CD8-positive, alpha-beta memory T cell (primary cell): ENCODE results near the gene HBS1L. TPM values are rescaled to one million over a fixed set of nuclear protein-coding genes. Genes with fewer than 3 reads are reported as not detected.

Source experiments
- CTCF ChIA-PET: fragments of 350-600 bp; sonication (Branson Sonifier 250); formaldehyde crosslinking; loops from one replicate; lab custom pipeline; 2021; ENCODE audit warnings: antibody characterized with exemption; lab: Charles Lee
- POLR2A ChIA-PET: fragments of 350-600 bp; sonication (Branson Sonifier 250); formaldehyde crosslinking; loops from one replicate; lab custom pipeline; 2021; ENCODE audit warnings: antibody characterized with exemption; lab: Charles Lee
- DNase-seq, 5 donors: peaks; one replicate each; pipeline versions ENCODE4 v3.0.0 to v3.0.0-alpha.2; 2020 to 2022; ENCODE audit warnings: mixed read lengths in 1 of 5
- H3K27ac ChIP-seq: one replicate; pipeline ENCODE4 v1.7.0; 2013; ENCODE audit warnings: low read depth, mild to moderate bottlenecking, low read length, moderate library complexity
- H3K27me3 ChIP-seq: 2 replicates; pipeline ENCODE4 v1.7.0; 2013; ENCODE audit warnings: low read length, mild to moderate bottlenecking; ENCODE audit not compliant: insufficient read depth, poor library complexity, severe bottlenecking
- H3K36me3 ChIP-seq: 2 replicates; pipeline ENCODE4 v1.7.0; 2013; ENCODE audit warnings: mild to moderate bottlenecking, low read length, moderate library complexity; ENCODE audit not compliant: insufficient read depth
- H3K4me1 ChIP-seq: 2 replicates; pipeline ENCODE4 v1.7.0; 2013; ENCODE audit warnings: mild to moderate bottlenecking, low read length, moderate library complexity; ENCODE audit not compliant: insufficient read depth
- H3K4me3 ChIP-seq: 2 replicates; pipeline ENCODE4 v1.7.0; 2013; ENCODE audit warnings: mild to moderate bottlenecking, low read length
- H3K9me3 ChIP-seq: 2 replicates; pipeline ENCODE4 v1.7.0; 2013; ENCODE audit warnings: mild to moderate bottlenecking, low read length
- H3K27ac Mint-ChIP-seq, 8 donors: one replicate each; pipeline ENCODE4 v1.8.0; 2020 to 2021; ENCODE audit warnings: mixed read lengths in 8 of 8, mild to moderate bottlenecking in 6 of 8, inconsistent platforms in 3 of 8, moderate library complexity in 3 of 8
- H3K27me3 Mint-ChIP-seq, 2 donors: one replicate each; pipeline ENCODE4 v1.8.0; 2020 to 2021; ENCODE audit warnings: mixed read lengths in 2 of 2, mild to moderate bottlenecking in 1 of 2, moderate library complexity in 1 of 2
- H3K36me3 Mint-ChIP-seq, 3 donors: one replicate each; pipeline ENCODE4 v1.8.0; 2020 to 2021; ENCODE audit warnings: mixed read lengths in 3 of 3, inconsistent platforms in 1 of 3, mild to moderate bottlenecking in 1 of 3
- H3K4me1 Mint-ChIP-seq, 3 donors: one replicate each; pipeline ENCODE4 v1.8.0; 2020 to 2021; ENCODE audit warnings: mixed read lengths in 3 of 3, inconsistent platforms in 1 of 3, mild to moderate bottlenecking in 1 of 3
- H3K4me3 Mint-ChIP-seq, 7 donors: one replicate each; pipeline ENCODE4 v1.8.0; 2020 to 2021; ENCODE audit warnings: mixed read lengths in 7 of 7, mild to moderate bottlenecking in 6 of 7, moderate library complexity in 4 of 7, inconsistent platforms in 2 of 7
- H3K9me3 Mint-ChIP-seq, 5 donors: one replicate each; pipeline ENCODE4 v1.8.0; 2020 to 2022; ENCODE audit warnings: mixed read lengths in 5 of 5, mild to moderate bottlenecking in 3 of 5, moderate library complexity in 2 of 5, inconsistent platforms in 1 of 5
- polyA plus RNA-seq: library from polyadenylated mRNA; unstranded; fragments of 300-500 nt; fragmentation: Illumina TruSeq; gene quantifications from one replicate; pipeline ENCODE4 v1.2.3, GENCODE V29; 2021
- total RNA-seq, 2 experiments: library from RNA; stranded (reverse); gene quantifications; one replicate each; pipeline ENCODE4 v1.2.3, GENCODE V29; 2021

HBS1L gene
- total RNA-seq = 100 to 1,000 TPM; 145 to 147 TPM
- 45.6 TPM for polyA plus RNA-seq

GRCh38 chr6:135054569-135055498 lies at the start of gene HBS1L:
HBS1L (minus strand) TSS chr6:135054822; CDS start chr6:135054691, 131 bp downstream.
- Mint-ChIP-seq H3K4me1 (peaks cover 38 to 48% (median 48%) of the 10 kb centered on the region in 3 donors), H3K27me3 (peaks cover 1 to 8% of the 10 kb centered on the region in 2 donors)

GRCh38 chr6:135104199-135104598 lies 49.6 kb upstream of the HBS1L start:
- Histone ChIP-seq H3K4me1 (peaks cover 37% of the 10 kb centered on the region), H3K27ac (no peak overlapping the region), H3K9me3 (no peaks in the 10 kb centered on the region), H3K36me3 (no peaks in the 10 kb centered on the region), H3K27me3 (no peaks in the 10 kb centered on the region), H3K4me3 (no peak overlapping the region)
- Mint-ChIP-seq H3K9me3 (no peaks in the 10 kb centered on the region), H3K36me3 (no peaks in the 10 kb centered on the region), H3K4me1 (peaks cover 35 to 50% (median 36%) of the 10 kb centered on the region in 3 donors), H3K4me3 (peak overlapping the region in 1 of 7 donors; percentile 77), H3K27ac (peak overlapping the region in 7 of 8 donors; percentile 21 to 91 (median 86)), H3K27me3 (no peaks in the 10 kb centered on the region)
- DNase-seq = no peak
- ChIA-PET CTCF (no interaction called here), POLR2A (interaction anchor here (1.6 kb wide), 1 partner anchor 50 kb away, joined by 7 read pairs; the partner anchor contains the start of gene HBS1L)

More at GRCh38 chr6:135054569-135055498, at the start of gene HBS1L:
- H3K27ac Mint-ChIP-seq = peak within 1 kb of the TSS; percentile 98 to 99 (median 99)
- Histone ChIP-seq H3K36me3 (peaks cover 3% of the 10 kb centered on the region), H3K27ac (peak within 1 kb of the TSS; percentile 91), H3K9me3 (no peaks in the 10 kb centered on the region), H3K4me3 (peak within 1 kb of the TSS; percentile 93), H3K27me3 (no peaks in the 10 kb centered on the region), H3K4me1 (peaks cover 44% of the 10 kb centered on the region)
- DNase-seq = peak; percentile 90 to 98 (median 96)
- no peaks in the 10 kb centered on the region for H3K9me3 Mint-ChIP-seq
- ChIA-PET CTCF (interaction anchor here (0.7 to 2.1 kb wide), 13 partner anchors 9 to 385 kb away, joined by 3 to 10 read pairs (median 3); no protein-coding TSS in a partner anchor), POLR2A (interaction anchor here (0.8 to 1.8 kb wide), 9 partner anchors 10 to 1235 kb away, joined by 3 to 7 read pairs (median 4); partner anchors contain the start of genes BCLAF1 and MYB)
- peaks cover 0 to 20% (median 4%) of the 10 kb centered on the region in 3 donors for H3K36me3 Mint-ChIP-seq
- peak within 1 kb of the TSS; percentile 97 to 100 (median 99) for H3K4me3 Mint-ChIP-seq

DNA sequence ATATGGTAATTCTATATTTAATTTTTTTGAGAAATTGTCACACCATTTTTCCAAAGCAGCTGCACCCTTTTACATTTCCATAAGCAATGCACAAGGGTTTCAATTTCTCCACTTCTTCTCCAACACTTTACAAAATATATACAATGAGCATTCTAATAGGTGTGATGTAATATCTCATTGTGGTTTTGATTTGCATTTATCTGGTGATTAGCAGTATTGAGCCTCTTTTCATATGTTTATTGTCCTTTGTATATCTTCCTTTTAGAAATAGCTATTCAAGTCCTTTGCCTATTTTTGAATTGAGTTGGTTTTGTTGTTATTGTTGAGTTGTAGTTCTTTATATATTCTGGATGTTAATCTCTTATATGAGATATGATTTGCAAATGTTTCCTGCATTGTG lies 47.6 kb upstream of the HBS1L start:
- CTCF ChIA-PET = interaction anchor here (1.2 to 1.9 kb wide), 6 partner anchors 8 to 82 kb away, joined by 3 to 5 read pairs (median 4); partner anchors contain the start of gene HBS1L
- no peaks in the 10 kb centered on the region for H3K9me3 ChIP-seq
- H3K27ac Mint-ChIP-seq = peak overlapping the region in 4 of 8 donors; percentile 7 to 88 (median 79)
- no peaks in the 10 kb centered on the region for H3K36me3 Mint-ChIP-seq
- H3K4me3 Mint-ChIP-seq = no peak overlapping the region
- H3K4me1 Mint-ChIP-seq = peaks cover 35 to 50% (median 36%) of the 10 kb centered on the region in 3 donors
- no peak for DNase-seq
- H3K27me3 Mint-ChIP-seq = no peaks in the 10 kb centered on the region
- no peak overlapping the region for H3K27ac ChIP-seq
- no peaks in the 10 kb centered on the region for H3K36me3 ChIP-seq
- H3K9me3 Mint-ChIP-seq = no peaks in the 10 kb centered on the region
- H3K4me1 ChIP-seq = peaks cover 37% of the 10 kb centered on the region
- POLR2A ChIA-PET = interaction anchor here (1.1 kb wide), 1 partner anchor 27 kb away, joined by 7 read pairs; no protein-coding TSS in a partner anchor
- H3K4me3 ChIP-seq = no peak overlapping the region
- H3K27me3 ChIP-seq = no peaks in the 10 kb centered on the region

DNA sequence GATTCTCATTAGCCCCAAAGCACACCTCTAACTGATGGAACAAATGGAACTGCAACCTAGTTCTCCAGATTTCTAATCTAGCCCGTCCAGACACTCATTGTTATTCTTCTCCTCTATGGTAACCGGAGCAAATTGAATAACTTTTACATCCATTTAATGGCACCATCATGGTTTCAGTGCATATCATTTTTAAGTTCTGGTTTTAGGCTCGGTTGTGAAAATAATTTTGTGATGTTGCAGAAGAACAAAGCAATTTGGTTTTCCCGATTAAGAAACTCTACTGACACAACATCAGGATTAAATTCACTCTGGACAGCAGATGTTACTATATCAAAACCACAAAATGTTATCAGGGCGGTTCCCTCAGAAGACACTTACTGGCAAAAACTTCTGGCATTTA lies 42.5 kb upstream of the HBS1L start:
- Mint-ChIP-seq H3K9me3 (no peaks in the 10 kb centered on the region), H3K4me1 (peaks cover 28 to 43% (median 31%) of the 10 kb centered on the region in 3 donors), H3K27ac (no peak overlapping the region), H3K27me3 (no peaks in the 10 kb centered on the region), H3K4me3 (no peak overlapping the region), H3K36me3 (no peaks in the 10 kb centered on the region)
- H3K4me3 ChIP-seq = no peak overlapping the region
- no peaks in the 10 kb centered on the region for H3K36me3 ChIP-seq
- H3K27me3 ChIP-seq = no peaks in the 10 kb centered on the region
- no peak overlapping the region for H3K27ac ChIP-seq
- H3K4me1 ChIP-seq = peaks cover 33% of the 10 kb centered on the region
- H3K9me3 ChIP-seq = no peaks in the 10 kb centered on the region
- ChIA-PET POLR2A (no interaction called here), CTCF (no interaction called here)
- no peak for DNase-seq

DNA sequence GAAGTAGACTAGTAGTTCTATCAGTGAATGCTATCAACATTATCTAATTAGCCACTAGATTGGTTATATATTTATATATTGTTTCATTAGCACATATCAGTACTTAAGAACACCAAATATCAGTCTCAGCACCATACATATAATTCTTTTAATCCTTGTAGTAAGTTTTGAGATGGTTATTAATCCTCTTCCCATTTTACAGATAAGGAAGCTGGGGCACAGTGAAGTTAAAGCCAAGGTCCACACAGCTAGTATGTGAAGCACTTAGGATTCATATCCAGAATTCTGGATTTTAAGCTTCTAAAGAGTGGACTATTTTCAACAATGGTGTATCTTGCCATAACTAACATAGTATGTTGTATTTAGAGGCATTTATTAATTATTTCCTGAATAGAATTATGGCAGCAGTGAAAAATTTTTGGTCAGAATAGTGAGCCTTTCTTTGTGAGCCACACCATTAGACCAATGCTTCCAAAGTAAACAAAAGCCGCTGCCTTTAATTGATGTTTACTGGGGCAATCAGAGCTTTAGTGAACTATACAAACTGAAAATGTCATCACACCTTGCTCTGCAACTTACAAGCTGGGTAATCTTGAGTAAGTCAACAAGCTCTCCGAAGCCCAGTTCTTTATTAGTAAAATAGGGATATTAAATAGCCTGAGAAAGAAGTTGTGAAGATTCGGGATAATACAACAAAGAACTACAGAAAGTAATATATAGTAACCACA lies 41.9 kb upstream of the HBS1L start:
- no peaks in the 10 kb centered on the region for H3K36me3 ChIP-seq
- H3K27ac ChIP-seq = no peak overlapping the region
- Mint-ChIP-seq H3K4me1 (peaks cover 27 to 40% (median 27%) of the 10 kb centered on the region in 3 donors), H3K27me3 (no peaks in the 10 kb centered on the region), H3K9me3 (no peaks in the 10 kb centered on the region), H3K36me3 (no peaks in the 10 kb centered on the region), H3K4me3 (no peak overlapping the region), H3K27ac (no peak overlapping the region)
- H3K9me3 ChIP-seq = no peaks in the 10 kb centered on the region
- ChIA-PET POLR2A (no interaction called here), CTCF (interaction anchor here (1.2 kb wide), 1 partner anchor 41 kb away, joined by 3 read pairs; no protein-coding TSS in a partner anchor)
- DNase-seq = no peak
- peaks cover 28% of the 10 kb centered on the region for H3K4me1 ChIP-seq
- H3K4me3 ChIP-seq = no peak overlapping the region
- no peaks in the 10 kb centered on the region for H3K27me3 ChIP-seq

- ChIA-PET CTCF (interaction anchor here (1.2 kb wide), 1 partner anchor 41 kb away, joined by 3 read pairs; no protein-coding TSS in a partner anchor), POLR2A (no interaction called here)
- Histone ChIP-seq H3K36me3 (no peaks in the 10 kb centered on the region), H3K27me3 (no peaks in the 10 kb centered on the region), H3K9me3 (no peaks in the 10 kb centered on the region), H3K27ac (no peak overlapping the region), H3K4me1 (peaks cover 32% of the 10 kb centered on the region), H3K4me3 (no peak overlapping the region)
- no peak overlapping the region for H3K27ac Mint-ChIP-seq
- no peak overlapping the region for H3K4me3 Mint-ChIP-seq
- peaks cover 25 to 37% (median 29%) of the 10 kb centered on the region in 3 donors for H3K4me1 Mint-ChIP-seq
- H3K36me3 Mint-ChIP-seq = no peaks in the 10 kb centered on the region
- no peaks in the 10 kb centered on the region for H3K27me3 Mint-ChIP-seq
- no peaks in the 10 kb centered on the region for H3K9me3 Mint-ChIP-seq
- DNase-seq = no peak
Measured at GRCh38 chr6:135095716-135096115, 41.1 kb upstream of the HBS1L start.

GRCh38 chr6:135094403-135094821 lies 39.8 kb upstream of the HBS1L start:
- Histone ChIP-seq H3K9me3 (no peaks in the 10 kb centered on the region), H3K4me3 (no peak overlapping the region), H3K36me3 (no peaks in the 10 kb centered on the region), H3K27me3 (no peaks in the 10 kb centered on the region), H3K27ac (no peak overlapping the region), H3K4me1 (peaks cover 46% of the 10 kb centered on the region)
- Mint-ChIP-seq H3K27me3 (no peaks in the 10 kb centered on the region), H3K4me3 (peak overlapping the region; percentile 23 to 80 (median 42)), H3K9me3 (no peaks in the 10 kb centered on the region), H3K4me1 (peaks cover 32 to 47% (median 38%) of the 10 kb centered on the region in 3 donors), H3K27ac (peak overlapping the region; percentile 35 to 92 (median 78)), H3K36me3 (no peaks in the 10 kb centered on the region)
- ChIA-PET CTCF (interaction anchor here (0.7 to 1.0 kb wide), 2 partner anchors 8 to 90 kb away, joined by 3 to 5 read pairs; no protein-coding TSS in a partner anchor), POLR2A (interaction anchor here (0.7 to 1.4 kb wide), 4 partner anchors 9 to 96 kb away, joined by 4 to 8 read pairs (median 6); partner anchors contain the start of gene HBS1L)
- DNase-seq = peak in 3 of 5 donors; percentile 60 to 72 (median 70)
